Prostate gland (tissue), 2 donors: ENCODE data around the gene SCFD2. TPM values are rescaled to one million over a fixed set of nuclear protein-coding genes. Genes with fewer than 3 reads are reported as not detected.
"Not testable (repeated sequence)": the region's sequence is repeated elsewhere in the genome, so short reads cannot be mapped to it uniquely, and the experiment has no call there.

Source experiments
- DNase-seq: peaks from one replicate; pipeline ENCODE4 v3.0.0-alpha.2; 2019; ENCODE audit warnings: low spot score
- H3K27ac ChIP-seq, 2 donors: fragments of 200-600 bp; sonication (generic); 2 replicates each; pipeline ENCODE4 v1.5.1; 2017 to 2019
- H3K27me3 ChIP-seq: fragments of 200-600 bp; sonication (generic); replicated peaks from 2 replicates; pipeline ENCODE4 v1.5.1; 2019; ENCODE audit not compliant: insufficient read depth
- H3K36me3 ChIP-seq, 2 donors: fragments of 200-600 bp; sonication (generic); 1 replicate in 1 of 2; 2 replicates in 1 of 2; pipeline versions ENCODE4 v1.5.1 to v1.8.1; 2017 to 2019
- H3K4me1 ChIP-seq: fragments of 200-600 bp; sonication (generic); replicated peaks from 2 replicates; pipeline ENCODE4 v1.5.1; 2019
- H3K4me3 ChIP-seq, 2 donors: fragments of 200-600 bp; sonication (generic); 2 replicates each; pipeline ENCODE4 v1.5.1; 2017 to 2019
- H3K9me3 ChIP-seq: fragments of 200-600 bp; sonication (generic); 2 replicates; pipeline ENCODE4 v1.5.1; 2017
- POLR2A ChIP-seq: fragments of 450-650 bp; IDR thresholded peaks from one replicate; pipeline ENCODE4 v1.6.1; 2016; ENCODE audit warnings: antibody characterized with exemption, mild to moderate bottlenecking
- POLR2AphosphoS5 ChIP-seq: sonication (generic); formaldehyde crosslinking; IDR thresholded peaks from one replicate; pipeline ENCODE4 v1.6.1; 2017; ENCODE audit warnings: antibody characterized with exemption
- WGBS: methylation state at CpG from one replicate; pipeline ENCODE4 v1.1.5; 2018; 5-methylcytosine and 5-hydroxymethylcytosine counted together
- intact Hi-C: fragments of 100-400 bp; cut with DNase I; formaldehyde crosslinking; loops from one replicate; pipeline ENCODE4 v1.14.2; 2022
- total RNA-seq, 2 donors: library from RNA; depleted of rRNA; stranded (reverse); fragments of >200 nt; gene quantifications; one replicate each; pipeline ENCODE4 v1.1.0, GENCODE V29; 2016
- TF ChIP-seq, protein P1 (sequence below), 4 experiments: fragments of 200-600 bp in 2 of 4; fragments of 450-650 bp in 2 of 4; sonication (generic) in 2 of 4; IDR thresholded peaks; 1 replicate in 3 of 4; 2 replicates in 1 of 4; pipeline ENCODE4 v1.5.1; 2016 to 2019; ENCODE audit warnings: antibody characterized with exemption in 4 of 4, mild to moderate bottlenecking in 2 of 4, moderate library complexity in 2 of 4

The SCFD2 gene
- total RNA-seq, 2 donors from 2014 or later, result 10.7 to 21.1 TPM

DNA sequence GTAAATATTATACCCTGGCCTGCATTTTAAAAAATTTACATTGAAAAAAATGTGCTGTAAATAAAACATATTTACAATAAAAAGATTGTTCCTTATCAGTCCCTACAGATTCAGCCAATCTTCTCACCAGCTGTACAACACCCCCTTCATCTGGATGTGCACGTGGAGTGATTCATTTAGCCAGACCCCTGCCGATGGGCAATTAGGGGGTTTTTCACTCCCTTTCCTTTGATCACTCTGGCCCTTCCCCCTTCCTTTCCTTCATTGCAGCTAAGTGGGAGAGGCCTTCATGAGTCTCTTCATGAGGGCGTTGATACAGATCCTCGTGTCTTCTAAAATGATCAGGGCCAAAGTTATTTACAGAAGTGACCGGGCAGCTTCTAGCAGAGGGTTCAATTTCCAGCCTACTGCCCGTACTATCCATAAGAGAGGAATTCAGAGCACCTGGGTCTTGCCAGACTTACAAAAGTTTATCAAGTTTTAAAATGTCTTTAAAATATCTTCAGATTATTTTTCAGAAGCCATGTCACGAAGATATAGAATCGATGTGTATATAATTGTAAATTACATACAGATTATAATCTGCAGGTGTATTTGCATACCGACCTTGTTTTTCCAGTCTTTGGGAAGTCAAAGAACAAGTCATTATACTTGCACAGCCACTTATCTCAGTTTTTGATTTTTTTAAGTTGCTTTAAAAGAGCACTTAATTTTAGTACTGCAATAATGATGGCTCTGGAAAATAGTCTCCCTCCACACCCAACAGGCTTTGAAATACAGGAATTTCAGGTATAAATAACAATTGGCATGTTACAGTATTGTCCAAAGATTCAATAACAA, 525.1 kb downstream of the SCFD2 start:
- intact Hi-C loops, result no loop called here
- 50% methylated on average over 9 of the region's 9 CpGs for WGBS
- H3K9me3 ChIP-seq, result no peaks in the 10 kb centered on the region

DNA sequence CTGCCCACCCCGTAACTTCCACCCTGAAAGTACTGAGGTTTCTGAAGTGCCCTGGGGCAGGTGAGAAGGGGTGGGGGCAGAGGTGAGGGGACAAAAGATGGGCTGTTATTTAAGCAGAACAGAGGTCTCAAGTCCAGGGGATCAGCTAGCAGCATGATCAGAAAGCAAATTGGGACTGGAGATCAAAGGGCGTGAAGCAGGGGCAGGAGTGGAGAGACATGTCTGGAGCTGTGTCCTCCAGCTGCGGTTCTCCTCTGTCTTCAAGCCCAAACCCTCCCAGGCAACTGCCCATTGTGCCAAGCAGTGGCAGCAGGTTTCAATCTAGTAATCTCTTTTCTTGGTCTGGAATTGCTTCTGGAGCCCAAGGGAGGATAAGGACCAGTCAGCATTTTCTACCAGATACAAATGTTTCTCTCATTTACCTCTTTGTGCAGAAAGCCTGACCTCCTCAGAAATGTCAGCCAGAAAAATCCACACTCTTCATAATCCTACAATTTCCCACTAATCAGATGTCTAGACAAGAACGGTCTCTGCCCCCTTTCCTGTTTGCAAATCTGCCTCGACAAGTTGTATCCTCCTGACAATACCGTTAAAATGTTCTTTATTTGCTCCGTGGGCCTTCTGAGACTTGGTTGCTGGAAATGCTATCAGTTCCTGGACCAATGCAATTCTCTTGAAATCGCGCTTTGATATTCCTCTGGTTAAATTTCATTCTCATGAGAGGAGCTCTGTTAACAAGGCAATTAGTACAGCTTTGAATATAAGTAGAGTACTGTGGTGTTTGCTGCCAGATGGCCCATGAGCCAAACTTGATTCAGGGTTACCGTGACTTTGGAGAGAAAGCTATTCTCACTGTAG, 526.9 kb downstream of the SCFD2 start:
- Histone ChIP-seq H3K4me1 (no peaks in the 10 kb centered on the region), H3K4me3 (no peak overlapping the region), H3K27me3 (no peaks in the 10 kb centered on the region), H3K27ac (no peak overlapping the region), H3K9me3 (no peaks in the 10 kb centered on the region), H3K36me3 (no peaks in the 10 kb centered on the region)
- 47% methylated on average over 10 of the region's 10 CpGs for WGBS
- no peak for TF ChIP-seq POLR2A
- TF ChIP-seq, protein P1, sequence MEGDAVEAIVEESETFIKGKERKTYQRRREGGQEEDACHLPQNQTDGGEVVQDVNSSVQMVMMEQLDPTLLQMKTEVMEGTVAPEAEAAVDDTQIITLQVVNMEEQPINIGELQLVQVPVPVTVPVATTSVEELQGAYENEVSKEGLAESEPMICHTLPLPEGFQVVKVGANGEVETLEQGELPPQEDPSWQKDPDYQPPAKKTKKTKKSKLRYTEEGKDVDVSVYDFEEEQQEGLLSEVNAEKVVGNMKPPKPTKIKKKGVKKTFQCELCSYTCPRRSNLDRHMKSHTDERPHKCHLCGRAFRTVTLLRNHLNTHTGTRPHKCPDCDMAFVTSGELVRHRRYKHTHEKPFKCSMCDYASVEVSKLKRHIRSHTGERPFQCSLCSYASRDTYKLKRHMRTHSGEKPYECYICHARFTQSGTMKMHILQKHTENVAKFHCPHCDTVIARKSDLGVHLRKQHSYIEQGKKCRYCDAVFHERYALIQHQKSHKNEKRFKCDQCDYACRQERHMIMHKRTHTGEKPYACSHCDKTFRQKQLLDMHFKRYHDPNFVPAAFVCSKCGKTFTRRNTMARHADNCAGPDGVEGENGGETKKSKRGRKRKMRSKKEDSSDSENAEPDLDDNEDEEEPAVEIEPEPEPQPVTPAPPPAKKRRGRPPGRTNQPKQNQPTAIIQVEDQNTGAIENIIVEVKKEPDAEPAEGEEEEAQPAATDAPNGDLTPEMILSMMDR (IDR thresholded peaks at IDR 0.05), result no peak
- no peak for TF ChIP-seq POLR2AphosphoS5
- DNase-seq, result no peak
- intact Hi-C loops, result no loop called here

More for the DNA sequence above, 525.1 kb downstream of the SCFD2 start:
- no peak for DNase-seq
- H3K36me3 ChIP-seq, result no peaks in the 10 kb centered on the region
- H3K27ac ChIP-seq, result no peak overlapping the region
- no peaks in the 10 kb centered on the region for H3K27me3 ChIP-seq
- TF ChIP-seq, protein P1 (IDR thresholded peaks at IDR 0.05), result no peak
- TF ChIP-seq POLR2A (no peak), POLR2AphosphoS5 (no peak)
- H3K4me3 ChIP-seq, result no peak overlapping the region
- no peaks in the 10 kb centered on the region for H3K4me1 ChIP-seq

DNA sequence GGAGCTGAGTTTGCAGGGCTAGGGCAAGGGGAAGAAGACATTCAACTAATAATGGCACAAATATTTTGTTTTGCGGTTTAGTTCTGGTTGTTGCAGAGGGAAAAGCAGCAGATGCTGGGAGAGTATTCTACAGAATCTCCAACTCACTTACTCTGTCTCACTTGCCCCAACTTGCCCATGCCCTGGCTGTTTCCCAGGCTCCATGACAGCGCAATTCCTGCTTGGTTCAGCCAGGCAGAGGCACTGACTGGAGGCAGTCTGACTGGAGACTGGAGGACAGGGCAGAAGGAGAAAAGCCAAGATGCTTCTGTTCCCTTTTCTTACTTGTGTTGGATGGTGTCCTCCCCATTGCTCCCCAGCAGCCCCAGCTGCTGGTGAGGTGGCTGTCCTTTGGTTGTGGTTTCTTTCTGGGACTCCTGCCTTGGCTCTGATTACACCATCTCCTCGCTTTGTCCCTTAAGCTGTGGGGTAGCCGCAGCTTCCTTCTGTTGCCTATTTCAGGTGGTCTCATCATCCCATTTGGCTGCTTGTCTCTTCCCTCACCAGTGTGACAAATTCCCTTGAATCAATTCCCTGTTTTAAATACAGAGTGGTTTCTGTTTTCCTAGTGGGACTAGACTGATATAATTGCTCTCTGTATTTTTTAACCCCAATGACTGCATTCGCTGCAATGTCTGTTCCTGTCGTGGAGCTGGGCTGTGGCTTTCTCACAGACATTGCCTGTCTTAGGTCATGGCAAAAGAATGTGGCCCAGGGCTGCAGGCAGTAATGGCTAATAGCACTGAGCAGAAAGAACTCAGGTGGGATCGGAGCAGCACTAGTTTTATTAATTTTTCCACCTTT, 527.9 kb downstream of the SCFD2 start:
- TF ChIP-seq POLR2AphosphoS5 (no peak), POLR2A (no peak)
- Histone ChIP-seq H3K9me3 (no peaks in the 10 kb centered on the region), H3K27me3 (no peaks in the 10 kb centered on the region), H3K36me3 (no peaks in the 10 kb centered on the region), H3K4me3 (no peak overlapping the region), H3K27ac (no peak overlapping the region), H3K4me1 (no peaks in the 10 kb centered on the region)
- 64% methylated on average over 7 of the region's 7 CpGs for WGBS
- intact Hi-C loops, result no loop called here
- DNase-seq, result peak; percentile 54

DNA sequence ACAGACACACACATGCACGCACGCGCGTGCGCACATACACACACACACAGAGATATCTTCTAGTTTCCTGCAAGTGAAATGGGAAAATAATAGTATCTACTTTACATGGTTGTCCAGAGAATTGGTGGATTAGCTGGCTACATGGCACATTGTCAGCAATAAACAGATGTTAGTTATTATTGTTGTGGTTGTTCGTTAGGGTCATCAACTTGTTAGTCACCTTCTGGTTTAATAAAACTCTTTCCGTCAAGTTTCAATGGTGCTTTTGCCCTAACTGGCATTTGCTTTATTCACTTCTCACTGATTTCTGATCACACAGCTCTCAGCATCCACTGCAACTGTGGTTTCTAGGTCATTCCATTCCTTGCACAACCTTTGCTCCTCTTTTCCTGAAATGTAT, 529.2 kb downstream of the SCFD2 start:
- intact Hi-C loops, result no loop called here
- no peak for DNase-seq
- H3K27ac ChIP-seq, result no peak overlapping the region
- no peaks in the 10 kb centered on the region for H3K36me3 ChIP-seq
- no peaks in the 10 kb centered on the region for H3K4me1 ChIP-seq
- H3K4me3 ChIP-seq, result no peak overlapping the region
- H3K9me3 ChIP-seq, result no peaks in the 10 kb centered on the region
- no peaks in the 10 kb centered on the region for H3K27me3 ChIP-seq
- 97% methylated on average over 7 of the region's 7 CpGs for WGBS
- TF ChIP-seq POLR2AphosphoS5, result no peak
- TF ChIP-seq, protein P1 (IDR thresholded peaks at IDR 0.05), result no peak
- TF ChIP-seq POLR2A, result no peak

DNA sequence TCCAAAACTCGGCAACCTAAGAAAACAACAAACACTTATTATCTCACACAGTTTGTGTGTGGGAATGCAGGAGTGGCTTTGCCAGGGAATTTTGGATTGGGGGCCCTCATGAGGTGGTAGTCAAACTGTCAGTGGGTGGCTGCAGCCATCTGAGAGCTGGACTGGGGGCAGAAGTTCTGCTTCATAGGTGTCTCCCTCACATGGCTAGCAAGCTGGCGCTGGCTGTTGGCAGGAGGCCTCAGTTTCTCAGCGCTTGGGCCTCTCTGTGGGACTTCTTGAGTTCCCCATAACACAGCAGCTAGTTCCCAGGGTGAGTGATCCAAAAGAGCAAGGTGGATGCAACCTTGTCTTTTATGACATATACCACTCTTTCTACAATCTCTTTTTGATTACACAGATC, 529.7 kb downstream of the SCFD2 start:
- no peaks in the 10 kb centered on the region for H3K9me3 ChIP-seq
- H3K27me3 ChIP-seq, result no peaks in the 10 kb centered on the region
- H3K27ac ChIP-seq, result no peak overlapping the region
- H3K4me3 ChIP-seq, result no peak overlapping the region
- DNase-seq, result no peak
- intact Hi-C loops, result no loop called here
- WGBS, result 95% methylated on average over 3 of the region's 3 CpGs
- no peak for TF ChIP-seq POLR2AphosphoS5
- TF ChIP-seq, protein P1 (IDR thresholded peaks at IDR 0.05), result no peak
- TF ChIP-seq POLR2A, result no peak
- H3K36me3 ChIP-seq, result no peaks in the 10 kb centered on the region
- H3K4me1 ChIP-seq, result no peaks in the 10 kb centered on the region

DNA sequence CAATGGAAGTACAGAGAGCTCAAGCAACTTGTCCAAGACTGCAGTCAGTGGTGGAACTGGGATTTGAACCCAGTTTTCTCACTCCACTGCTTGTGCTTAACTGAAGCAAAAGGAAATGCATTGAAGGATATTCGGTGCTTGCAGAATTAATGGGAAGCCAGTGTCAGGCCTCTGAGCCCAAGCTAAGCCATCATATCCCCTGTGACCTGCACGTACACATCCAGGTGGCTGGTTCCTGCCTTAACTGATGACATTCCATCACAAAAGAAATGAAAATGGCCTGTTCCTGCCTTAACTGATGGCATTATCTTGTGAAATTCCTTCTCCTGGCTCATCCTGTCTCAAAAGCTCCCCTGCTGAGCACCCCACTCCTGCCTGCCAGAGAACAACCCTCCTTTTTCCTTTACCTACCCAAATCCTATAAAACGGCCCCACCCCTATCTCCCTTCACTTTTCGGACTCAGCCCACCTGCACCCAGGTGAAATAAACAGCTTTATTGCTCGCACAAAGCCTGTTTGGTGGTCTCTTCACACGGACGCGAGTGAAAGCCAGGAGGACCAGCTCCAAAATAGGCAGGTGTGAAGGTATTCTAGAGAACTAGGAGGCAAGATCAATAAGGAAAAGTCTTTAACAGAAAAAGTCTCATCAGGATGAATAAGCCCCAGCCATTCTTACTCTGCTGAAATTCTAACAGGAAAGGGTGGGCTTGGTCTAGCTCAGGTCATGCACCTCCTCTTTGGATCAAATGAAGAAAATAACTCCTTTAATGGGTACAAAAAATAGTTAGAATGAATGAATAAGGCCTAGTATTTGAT, 531.0 kb downstream of the SCFD2 start:
- H3K4me1 ChIP-seq, H3K27me3 ChIP-seq: not testable (repeated sequence)

More for the DNA sequence above, 531.0 kb downstream of the SCFD2 start:
- H3K4me3 ChIP-seq, H3K9me3 ChIP-seq, H3K27ac ChIP-seq, intact Hi-C loops, DNase-seq, H3K36me3 ChIP-seq: not testable (repeated sequence)
- WGBS, result 92% methylated on average over 8 of the region's 8 CpGs
